SK-MEL-5 (cell line): Measurements from ENCODE around the gene NPAT. TPM values are rescaled to one million over a fixed set of nuclear protein-coding genes. Genes with fewer than 3 reads are reported as not detected.
"Not testable (repeated sequence)": the region's sequence is repeated elsewhere in the genome, so short reads cannot be mapped to it uniquely, and the experiment has no call there.

Source experiments
- DNase-seq: peaks from one replicate; pipeline ENCODE4 v3.0.0-alpha.2; 2016; ENCODE audit warnings: low read depth, low spot score
- in situ Hi-C: cut with HindIII; loops from 2 replicates; pipeline ENCODE4 v1.10.0; 2016; ENCODE audit warnings: low sequenced_read_pairs, high pct_unique_total_duplicates, low pct_unique_long_range_greater_than_20kb
- small RNA-seq, 2 experiments: library from RNA; depleted of rRNA; stranded (forward); fragments of <200 nt; gene quantifications; one replicate each; pipeline ENCODE3, GENCODE V24; 2014
- total RNA-seq: library from RNA; depleted of rRNA; stranded (reverse); fragments of >200 nt; shearing (Covaris generic); gene quantifications from 2 replicates; pipeline ENCODE4 v1.2.3, GENCODE V29; 2014; rRNA removed

NPAT gene
- total RNA-seq, 1 experiment from 2014 or later: 26.6 TPM

GRCh38 chr11:108125096-108125495, 97.3 kb downstream of the NPAT start:
- in situ Hi-C loops: no loop called here
- no peak for DNase-seq

GRCh38 chr11:108122166-108122628, 100.2 kb downstream of the NPAT start:
- DNase-seq: peak; percentile 3
- in situ Hi-C loops: no loop called here

GRCh38 chr11:108121274-108122155, 100.9 kb downstream of the NPAT start, which contains the start of gene ACAT1:
ACAT1 (plus strand) TSS chr11:108121567; CDS start chr11:108121607, 40 bp downstream.
- in situ Hi-C loops: no loop called here
- DNase-seq: peak; percentile 88

- DNase-seq, in situ Hi-C loops: not testable (repeated sequence)
These were observed 101.5 kb downstream of the NPAT start for GRCh38 chr11:108120936-108121273.

GRCh38 chr11:108117746-108118371, 104.6 kb downstream of the NPAT start:
- DNase-seq: peak; percentile 66
- in situ Hi-C loops: no loop called here

- in situ Hi-C loops: no loop called here
- peak; percentile 57 for DNase-seq
These were observed 106.8 kb downstream of the NPAT start for GRCh38 chr11:108115500-108116140.

GRCh38 chr11:108112057-108112456, 110.4 kb downstream of the NPAT start:
- no peak for DNase-seq
- in situ Hi-C loops: no loop called here

- in situ Hi-C loops: no loop called here
These were observed 111.3 kb downstream of the NPAT start for GRCh38 chr11:108111126-108111525.

More at GRCh38 chr11:108111126-108111525, 111.3 kb downstream of the NPAT start:
- DNase-seq: no peak

Small RNAs within 50 kb of the gene (small RNA-seq; reads per million reads assigned to genes)
- gene RF00019: 0 reads per million in 2 experiments

Other genes starting within 250 kb of the NPAT start
- 25.9 and 29.3 TPM in 2 replicates for gene CUL5, start 213.7 kb downstream of the NPAT start, total RNA-seq
- gene ACAT1, start 101.1 kb downstream of the NPAT start, total RNA-seq: 108 and 145 TPM in 2 replicates
- 142 and 156 TPM in 2 replicates for gene ATM, start 429 bp upstream of the NPAT start, total RNA-seq
- gene C11orf65, start 244.9 kb upstream of the NPAT start, total RNA-seq: 0.55 and 0.64 TPM in 2 replicates